NCI-H2196 treated with DMSO at 0.1 percent for 48 hours (cell line): Measurements from ENCODE around the gene RTP4.

Experiments used
- DNase-seq: peaks from one replicate; lab custom pipeline; 2025; ENCODE audit not compliant: unreplicated experiment; lab: John Stamatoyannopoulos, UW

Gene RTP4, protein sequence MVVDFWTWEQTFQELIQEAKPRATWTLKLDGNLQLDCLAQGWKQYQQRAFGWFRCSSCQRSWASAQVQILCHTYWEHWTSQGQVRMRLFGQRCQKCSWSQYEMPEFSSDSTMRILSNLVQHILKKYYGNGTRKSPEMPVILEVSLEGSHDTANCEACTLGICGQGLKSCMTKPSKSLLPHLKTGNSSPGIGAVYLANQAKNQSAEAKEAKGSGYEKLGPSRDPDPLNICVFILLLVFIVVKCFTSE

DNA sequence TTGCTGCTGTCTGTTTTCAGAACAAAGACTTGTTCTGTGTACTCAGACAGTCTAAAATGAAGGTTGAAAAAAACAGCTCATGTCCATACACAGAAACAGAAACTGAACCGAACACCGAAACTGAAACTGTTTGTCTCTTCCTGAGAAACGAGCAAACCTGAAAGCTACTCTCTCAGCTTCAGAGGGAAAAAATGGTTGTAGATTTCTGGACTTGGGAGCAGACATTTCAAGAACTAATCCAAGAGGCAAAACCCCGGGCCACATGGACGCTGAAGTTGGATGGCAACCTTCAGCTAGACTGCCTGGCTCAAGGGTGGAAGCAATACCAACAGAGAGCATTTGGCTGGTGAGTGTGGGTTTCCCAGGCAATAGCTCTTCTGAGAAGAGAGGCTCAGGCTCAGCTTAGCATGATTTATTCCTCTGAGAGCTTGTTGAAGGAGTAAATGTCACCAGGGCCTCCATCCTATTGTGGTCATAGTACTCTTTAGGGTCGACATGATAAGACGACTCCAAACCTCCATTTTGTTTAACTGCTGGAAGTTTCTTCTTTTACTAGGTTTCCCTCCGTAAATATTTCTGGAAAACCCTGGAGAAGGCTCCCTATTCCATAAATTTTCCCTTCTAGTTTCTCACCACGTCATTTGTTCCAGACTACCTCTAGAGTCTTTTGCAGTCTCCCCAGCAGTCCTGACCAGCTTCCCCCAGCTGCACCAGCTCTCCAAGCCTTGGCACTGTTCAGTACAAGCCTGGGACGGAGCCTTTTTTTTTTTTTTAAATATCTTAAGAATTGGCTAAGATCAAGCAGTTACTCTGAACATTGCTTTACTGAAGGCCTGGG, at the start of gene RTP4:
Gene RTP4, plus strand, starts transcription at position 135 of the 838 bp plus-strand sequence. Its CDS starts 57 bp downstream, at position 192.
- no peak for DNase-seq

DNA sequence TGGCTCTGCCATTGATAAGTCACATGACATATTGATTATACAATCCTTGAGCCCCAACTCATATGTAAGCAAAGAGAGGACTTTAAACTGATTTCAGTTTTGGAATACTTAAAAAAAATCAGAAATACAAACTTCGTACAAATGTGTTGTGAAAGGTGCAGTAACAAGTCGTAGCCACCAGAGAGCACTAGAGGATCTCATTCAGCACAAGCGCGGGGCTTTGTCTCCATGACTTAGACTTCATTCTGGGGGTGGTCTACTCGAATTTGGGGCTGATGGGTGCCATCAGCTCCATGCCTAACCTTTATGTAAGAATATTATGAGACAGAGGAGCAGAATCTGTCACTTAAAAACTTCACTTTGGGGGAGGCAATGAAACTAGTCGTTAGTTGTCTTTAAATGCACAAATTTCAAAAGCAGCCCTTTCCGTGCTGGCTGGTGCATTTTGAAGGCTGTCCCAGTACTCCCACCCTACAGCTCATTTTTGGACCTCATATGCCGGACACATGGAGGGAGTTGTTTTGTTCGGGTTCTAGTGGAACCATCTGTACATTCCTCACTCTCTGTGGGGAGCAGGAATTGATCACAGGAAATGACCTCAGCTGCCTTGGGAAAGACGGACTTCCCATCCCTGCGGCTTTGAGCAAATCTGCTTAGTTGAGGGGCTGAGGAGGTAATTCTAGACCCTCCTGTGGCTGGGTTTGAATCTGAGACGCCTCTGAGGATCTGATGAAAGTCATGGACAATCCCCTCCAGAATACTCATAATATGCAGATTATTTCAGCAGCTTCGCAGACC, 49.2 kb upstream of the RTP4 start:
- peak; percentile 41 for DNase-seq

DNA sequence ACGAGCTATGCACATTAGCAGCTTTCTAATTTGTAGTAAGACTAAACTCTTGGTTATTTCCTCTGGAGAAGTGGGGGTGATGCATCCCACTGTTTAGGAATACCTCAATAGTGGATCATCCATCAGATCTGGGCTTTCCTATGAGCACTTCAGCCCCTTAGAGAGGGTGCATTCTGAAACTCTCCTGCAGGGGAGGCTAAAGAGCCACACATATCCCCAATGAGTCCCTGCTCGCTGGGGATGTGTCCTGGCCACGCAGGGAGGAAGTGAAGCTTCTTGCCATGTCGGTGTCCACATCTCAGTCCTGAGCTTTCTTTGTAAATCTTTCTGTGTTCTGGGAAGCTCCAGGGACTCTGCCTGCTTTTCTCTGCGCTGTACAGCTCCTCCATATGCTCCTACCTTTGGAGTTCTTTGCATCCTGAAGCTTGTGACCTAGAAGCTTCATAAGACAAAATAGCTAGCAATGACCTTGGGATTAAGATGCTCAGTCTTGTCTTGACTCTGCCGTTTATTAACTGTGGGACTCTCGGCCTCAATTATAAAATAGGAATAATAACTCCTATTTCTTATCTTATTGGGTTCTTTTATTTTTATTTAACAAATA, 48.4 kb upstream of the RTP4 start:
- DNase-seq: no peak

DNA sequence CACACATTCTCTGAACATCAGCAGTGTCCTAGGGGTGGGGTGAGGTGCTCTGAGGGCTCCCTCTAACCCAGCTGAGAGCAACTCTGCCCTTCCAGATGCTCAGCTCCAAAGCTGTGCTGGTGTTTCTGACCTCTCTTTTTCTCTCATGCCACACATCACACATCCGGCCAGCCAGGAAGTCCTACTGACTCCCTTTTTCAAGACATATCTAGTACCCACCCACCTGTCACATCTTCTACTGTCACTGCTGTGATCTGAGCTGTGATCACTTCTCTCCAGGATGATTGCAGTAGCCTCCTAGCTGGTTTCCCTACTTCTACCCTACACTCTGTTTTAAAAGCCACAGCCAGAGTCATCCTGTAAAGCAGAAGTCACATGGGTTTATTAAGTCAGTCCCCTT, 46.4 kb upstream of the RTP4 start:
- DNase-seq: no peak

DNA sequence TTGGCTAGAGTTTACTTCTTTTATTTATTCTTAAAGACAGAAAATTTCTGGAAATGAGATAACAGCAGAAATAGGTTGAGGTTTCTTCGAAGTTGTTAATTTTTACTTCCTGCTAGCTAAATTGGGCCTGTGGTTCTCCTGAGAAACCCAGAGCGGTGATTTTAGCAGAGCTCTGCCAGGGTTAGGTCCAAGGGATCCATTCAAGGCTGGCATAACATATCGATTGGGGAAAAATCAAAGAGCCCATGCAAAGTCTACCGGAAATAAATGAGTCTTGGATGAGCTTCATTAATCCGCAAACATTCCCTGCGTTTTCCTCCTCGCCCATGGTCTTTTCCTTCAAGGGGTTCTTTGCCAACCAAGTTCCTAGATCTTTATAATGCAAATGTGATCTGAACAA, 45.9 kb upstream of the RTP4 start:
- no peak for DNase-seq

DNA sequence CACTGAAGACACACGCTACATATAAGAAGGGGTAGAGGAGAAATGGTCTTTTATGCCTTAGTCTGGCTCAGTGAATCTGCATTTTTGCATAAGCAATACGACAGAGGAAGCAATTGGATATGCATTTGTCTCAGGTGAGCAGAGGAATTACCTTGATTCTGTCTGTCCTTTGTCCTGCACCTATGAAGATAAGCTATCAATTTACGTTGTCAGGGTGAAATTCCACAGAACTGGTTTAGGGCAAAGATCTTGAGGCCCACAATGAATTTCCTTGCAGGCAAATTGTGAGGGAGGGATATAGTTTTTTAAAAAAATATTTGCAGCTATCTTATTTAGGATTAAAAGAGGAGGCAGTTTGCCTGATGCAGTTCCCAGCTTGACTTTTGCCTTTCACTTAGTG, 45.1 kb upstream of the RTP4 start:
- no peak for DNase-seq

DNA sequence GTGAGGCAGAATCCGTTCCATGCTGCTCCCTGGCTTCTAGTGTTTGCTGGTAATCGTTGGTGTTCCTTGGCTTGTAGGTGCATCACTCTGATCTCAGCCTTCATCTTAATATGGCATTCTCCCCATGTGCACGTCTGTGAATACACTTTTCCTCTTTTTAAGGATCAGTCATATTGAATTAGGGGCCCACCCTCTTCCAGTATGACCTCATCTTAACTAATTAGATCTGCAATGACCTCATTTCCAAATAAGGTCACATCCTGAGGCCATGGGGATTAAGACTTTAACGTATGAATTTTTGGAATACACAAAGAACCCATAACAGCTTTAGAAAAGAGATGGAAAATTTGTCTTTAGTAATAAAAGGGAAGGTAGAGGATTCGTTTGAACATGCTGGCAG, 42.6 kb upstream of the RTP4 start:
- no peak for DNase-seq

DNA sequence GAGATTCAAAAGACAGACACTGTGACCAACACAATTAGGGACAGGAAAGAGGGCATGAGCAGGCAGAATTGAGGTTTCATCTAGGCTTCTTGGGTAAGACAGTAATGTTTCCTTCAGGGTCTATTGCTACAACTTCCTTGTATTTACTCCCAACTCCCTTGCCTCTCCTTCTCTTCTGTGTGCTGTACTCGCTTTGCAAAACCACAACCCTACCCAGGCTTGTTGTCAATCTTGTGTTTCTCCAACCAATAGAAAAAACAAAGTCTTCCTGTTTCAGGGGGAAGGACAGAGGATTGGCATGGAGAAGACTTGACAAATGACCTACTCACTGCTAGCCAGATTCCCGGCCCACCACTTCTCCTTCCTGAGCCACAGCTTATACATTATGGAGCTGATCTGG, 40.3 kb upstream of the RTP4 start:
- no peak for DNase-seq

DNA sequence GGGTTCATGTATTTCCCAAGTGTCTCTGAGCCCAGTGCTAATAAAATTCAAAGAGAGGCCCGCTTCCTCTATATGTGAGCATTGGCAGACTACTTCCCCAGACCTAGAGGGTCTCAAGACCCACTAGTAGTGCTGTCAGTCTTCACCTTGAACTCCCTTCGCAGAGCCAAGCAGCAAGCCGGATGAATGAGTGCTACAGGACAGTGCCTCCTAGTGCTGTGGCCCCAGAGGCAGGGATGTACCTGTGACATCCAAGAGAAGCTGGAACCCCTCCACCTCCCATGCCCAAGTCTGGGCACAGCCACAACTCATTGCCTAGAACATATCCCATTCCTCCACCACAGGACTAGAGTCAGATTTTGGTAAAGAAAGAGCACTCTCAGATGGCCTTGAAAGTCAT, 39.5 kb upstream of the RTP4 start:
- no peak for DNase-seq

DNA sequence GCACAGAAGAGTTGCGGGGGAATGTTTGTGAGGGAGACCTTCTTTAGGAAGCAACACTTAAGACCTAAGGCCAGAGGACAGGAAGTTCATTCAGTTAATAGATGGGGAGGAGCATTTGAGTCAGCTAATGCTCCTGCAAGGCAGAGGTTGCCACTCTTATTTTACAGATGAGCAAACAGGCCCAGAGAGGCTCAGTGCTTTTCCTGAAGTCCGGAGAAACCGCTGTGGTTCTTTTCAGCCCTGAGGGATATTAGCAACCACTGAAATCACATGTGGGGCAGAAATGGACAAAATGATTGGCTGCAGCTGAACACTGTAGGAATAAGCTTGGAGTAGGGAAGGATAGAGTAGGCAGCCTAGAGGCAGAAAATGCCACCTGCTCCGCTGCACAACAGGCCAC, 33.3 kb upstream of the RTP4 start:
- no peak for DNase-seq

DNA sequence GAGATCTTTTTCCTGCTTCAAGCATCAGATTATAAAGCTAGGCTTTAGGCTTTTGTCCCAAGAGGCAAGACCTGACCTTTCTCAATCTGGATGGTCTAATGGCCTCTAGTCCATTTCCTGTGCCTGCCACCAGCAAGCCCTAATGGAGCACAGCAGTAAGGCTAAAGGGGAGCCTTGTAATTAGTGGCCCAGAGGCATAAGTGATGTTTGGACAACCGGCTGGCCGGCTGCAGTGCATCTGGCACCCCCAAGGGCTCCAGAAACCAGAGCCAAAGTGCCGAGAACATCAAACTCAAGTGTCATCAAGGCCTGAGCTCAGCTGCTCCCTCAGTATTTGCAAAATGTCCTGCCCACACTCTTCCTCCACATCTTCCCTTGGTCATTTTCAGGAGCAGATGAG, 31.9 kb upstream of the RTP4 start:
- DNase-seq: no peak

DNA sequence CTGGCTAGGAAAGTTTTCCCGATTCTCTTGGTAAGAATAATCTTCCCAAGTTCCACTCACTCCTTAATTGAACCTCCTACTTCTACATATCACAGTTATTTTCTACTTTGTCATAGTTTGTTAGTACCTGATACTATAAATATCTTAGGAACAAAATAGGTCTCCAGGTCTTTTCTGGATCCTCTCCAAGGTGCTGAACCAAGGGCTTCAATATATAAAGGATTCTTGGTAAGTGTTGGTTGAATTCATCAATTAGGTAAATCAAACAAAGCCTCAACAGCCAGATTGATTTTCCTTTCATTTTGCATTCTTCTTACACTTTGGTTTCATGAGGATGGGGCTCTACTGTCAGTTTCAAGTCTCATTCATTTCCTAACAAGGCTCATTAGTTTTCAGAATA, 27.6 kb upstream of the RTP4 start:
- DNase-seq: no peak

DNA sequence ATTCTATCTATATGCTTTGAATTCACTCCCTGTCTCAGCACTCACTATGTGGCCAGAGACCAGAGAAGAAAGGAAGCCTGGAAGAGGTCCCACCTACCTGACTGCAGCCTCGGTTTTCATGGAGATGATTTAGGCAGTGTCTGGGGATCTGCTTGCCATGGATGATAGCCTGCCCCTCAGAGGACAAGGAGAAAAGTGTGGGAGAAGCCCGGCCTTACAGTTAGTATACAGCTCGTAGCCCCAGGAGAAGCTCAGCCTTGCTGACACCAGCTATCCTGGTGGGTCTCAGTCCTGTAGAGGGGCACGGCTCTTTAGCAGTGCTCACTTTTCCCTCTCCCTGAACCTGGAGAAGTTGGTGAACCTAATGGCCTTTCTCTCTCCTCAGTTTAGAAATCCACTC, 25.9 kb upstream of the RTP4 start:
- no peak for DNase-seq

DNA sequence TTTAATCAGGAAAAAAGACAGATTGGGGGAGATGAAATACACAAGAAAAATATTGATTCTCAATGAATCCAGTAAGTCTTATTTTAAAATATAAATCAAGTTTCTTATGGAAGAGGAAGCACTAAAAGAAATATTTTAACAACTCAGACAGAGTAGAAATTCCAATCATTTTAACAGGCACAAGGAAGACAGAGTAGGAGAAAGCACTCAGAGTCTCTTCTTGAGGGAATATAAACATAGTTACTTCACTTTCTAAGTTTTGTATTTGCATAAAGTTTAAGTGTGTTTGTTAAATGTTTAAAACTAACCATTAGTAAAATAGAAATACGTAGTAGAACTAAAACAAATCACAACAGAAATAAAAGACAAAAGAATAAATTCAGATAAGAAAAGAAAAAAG, 24.5 kb upstream of the RTP4 start:
- DNase-seq: no peak

DNA sequence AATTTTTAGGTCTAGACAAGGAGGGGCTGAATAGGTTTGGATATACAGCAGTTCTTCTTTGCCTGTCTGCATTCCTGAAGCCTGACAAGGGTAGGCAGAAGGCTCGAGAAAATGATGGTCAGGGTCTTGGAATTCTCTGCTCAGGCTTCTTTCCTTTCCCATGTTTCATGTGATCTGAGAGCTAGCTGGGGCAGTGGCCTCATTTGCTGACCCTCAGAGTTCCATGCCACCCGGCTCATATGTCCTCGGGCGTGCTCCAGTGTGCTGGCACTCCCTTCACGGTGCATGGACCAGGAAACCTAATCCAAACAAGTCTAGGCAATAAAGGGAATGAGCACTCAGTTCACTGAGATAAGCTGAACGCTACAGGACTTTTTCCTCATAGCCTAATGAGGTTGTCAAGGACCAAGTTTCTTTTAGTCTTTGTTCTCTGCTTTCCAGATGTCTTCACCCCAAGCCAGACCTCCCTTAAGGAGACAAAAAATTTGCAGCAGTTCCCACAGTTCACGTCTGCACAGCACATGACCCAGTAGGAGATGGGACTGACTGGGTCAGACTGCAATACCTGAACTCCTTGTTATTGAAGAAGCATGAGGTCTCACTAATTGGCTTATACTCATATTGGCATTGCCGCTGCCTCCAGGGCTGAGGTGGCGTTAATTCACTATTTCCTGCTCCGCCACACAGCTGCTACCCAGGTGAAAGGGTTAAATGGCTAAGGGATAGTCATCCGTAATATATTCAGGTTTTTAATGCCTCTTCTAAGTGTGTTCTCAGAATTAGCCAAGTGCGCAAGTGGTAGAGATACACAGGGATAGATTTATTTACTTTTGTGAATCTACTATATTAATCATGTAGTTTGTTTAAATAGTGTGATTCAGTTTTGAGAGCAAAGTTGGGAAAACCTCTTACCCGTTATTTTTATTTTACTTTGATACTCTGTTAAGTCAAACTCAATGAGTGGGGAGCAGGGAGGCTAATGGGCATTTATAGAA, 15.3 kb upstream of the RTP4 start:
- DNase-seq: no peak

DNA sequence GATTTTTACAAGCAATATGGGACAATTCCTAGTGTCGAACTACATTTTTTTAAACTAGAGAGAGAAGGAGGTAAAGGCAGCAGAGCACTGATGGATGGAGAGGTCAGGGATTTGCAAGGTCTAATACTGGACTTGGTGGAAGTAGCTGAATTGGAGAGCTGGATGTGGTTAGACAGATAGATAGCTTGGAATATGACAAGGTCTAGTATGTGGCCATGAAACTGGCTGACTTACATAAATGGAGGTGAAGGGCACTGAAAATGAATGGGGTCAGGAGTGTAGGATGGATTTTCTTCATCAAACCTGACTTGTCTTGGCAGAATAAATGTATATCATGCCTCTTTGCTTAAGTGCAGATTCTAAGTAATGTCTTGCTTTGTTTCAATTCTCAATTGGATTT, 10.1 kb upstream of the RTP4 start:
- DNase-seq: no peak

DNA sequence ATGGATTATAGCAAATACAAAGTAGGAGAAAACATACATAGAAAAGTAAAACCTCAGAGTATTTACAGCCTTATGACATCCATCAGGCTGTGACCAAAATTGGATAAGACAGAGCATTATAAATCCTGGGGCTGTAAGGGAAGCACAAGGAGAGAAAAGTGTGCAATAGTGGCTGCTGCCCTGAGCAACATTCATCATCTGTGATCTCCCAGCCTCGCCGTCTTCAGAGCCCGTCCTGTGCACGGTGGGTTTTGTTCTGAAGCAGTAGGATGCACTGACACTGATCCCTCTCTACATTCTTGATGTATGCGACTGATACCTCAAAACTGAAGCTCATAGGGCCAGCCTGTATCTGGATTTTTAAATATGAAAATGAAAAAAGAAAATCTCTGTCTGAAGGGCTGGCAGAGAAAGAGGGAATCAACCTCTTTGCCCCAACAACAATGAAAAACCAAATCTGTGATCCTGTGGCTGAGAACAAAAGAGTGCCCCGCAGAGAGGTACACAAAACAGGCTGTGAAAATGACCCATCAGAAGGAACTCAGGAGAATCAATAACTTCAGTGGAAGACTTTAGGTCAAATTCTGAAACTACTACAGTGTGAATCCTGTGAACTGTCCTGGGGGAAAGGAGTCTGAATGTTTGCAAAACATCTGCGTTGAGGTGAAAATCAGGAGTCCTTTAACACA, 8.2 kb upstream of the RTP4 start:
- DNase-seq: no peak

DNA sequence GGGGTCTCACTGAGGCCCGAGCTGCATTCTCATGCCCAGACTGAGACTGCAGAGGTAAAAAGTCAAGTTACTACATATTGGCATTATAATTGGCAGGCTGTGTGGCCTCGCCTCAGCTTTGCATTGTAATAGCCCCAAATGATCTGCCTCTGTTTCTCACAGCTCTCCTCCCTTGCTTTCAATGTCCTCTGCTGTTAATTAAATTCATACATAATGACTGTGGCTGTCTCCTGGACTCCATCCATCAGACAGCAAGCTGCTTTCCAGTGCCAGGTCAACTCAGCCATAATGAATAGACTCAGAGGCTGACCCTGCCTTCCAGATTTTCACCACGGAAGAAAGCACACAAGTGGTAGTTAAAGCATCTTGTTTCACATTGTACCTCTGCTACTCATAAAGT, 7.6 kb upstream of the RTP4 start:
- DNase-seq: no peak

DNA sequence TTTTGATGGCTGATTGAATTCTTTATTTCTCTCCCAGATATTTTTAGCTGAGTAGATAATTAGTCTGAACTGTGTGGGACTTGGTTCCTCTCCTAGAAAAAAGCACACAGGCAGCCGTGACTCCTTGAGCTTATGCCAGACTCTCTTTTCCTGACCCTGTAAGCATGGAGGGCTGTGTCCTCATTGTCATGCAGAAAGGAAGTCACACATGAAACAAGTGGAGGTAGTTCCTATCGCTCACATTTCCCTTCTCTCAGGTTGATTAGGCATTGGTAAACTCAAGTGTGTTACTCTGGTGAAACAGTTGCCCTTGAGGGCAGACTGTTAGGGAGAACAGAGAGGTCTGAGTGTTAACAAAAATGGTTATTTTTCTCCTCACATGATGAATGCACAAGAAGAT, 6.3 kb upstream of the RTP4 start:
- DNase-seq: no peak
